AG10803 (cell line): ENCODE results near the gene EGFLAM.

Experiments used
- DNase-seq: peaks from one replicate; pipeline ENCODE4 v3.0.0; 2010; ENCODE audit warnings: low read depth
- H3K4me3 ChIP-seq: 2 replicates; pipeline ENCODE4 v1.5.1; 2011; ENCODE audit warnings: mild to moderate bottlenecking, low read length, control low read depth
- TF ChIP-seq, protein P1 (sequence below): conservative IDR thresholded peaks from 2 replicates; pipeline ENCODE4 v1.5.1; 2011; ENCODE audit warnings: mild to moderate bottlenecking, low read length, control low read depth, inconsistent platforms

Gene EGFLAM

DNA sequence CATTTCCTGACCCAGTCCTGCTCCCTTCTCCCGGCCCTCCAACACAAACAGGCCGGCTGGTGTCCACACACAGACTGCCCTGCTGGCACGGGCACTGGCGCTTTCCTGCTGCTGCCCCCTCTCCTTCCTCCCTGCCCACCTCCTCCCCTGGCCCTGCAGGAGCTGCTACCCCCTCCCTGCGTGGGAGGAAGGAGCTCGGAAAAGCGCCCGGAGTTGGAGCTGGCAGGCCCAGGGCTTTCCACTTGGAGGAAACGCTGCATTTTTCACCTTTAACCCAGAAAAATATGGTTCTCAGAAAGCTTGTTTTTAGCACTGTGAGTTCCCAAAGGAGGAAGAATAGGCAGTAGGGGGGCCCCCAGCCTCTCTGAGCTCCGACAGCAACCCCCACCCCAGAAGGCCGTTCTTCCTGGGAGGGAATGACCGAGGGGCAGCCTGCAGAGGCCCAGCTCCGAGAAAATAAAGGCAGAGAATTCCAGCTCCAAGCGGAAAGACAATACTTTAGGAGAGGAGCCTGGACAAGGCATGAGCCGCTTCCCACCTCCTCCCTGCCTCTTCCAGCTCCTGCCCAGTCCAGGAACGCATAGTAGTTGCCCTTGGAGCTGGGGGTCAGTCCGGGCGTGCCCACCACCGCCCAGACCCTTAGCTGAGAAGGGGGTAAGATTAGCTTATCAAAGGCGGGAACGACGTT lies 209.1 kb downstream of the EGFLAM start:
- no peak overlapping the region for H3K4me3 ChIP-seq
- peak; percentile 55 for DNase-seq
- TF ChIP-seq, protein P1, sequence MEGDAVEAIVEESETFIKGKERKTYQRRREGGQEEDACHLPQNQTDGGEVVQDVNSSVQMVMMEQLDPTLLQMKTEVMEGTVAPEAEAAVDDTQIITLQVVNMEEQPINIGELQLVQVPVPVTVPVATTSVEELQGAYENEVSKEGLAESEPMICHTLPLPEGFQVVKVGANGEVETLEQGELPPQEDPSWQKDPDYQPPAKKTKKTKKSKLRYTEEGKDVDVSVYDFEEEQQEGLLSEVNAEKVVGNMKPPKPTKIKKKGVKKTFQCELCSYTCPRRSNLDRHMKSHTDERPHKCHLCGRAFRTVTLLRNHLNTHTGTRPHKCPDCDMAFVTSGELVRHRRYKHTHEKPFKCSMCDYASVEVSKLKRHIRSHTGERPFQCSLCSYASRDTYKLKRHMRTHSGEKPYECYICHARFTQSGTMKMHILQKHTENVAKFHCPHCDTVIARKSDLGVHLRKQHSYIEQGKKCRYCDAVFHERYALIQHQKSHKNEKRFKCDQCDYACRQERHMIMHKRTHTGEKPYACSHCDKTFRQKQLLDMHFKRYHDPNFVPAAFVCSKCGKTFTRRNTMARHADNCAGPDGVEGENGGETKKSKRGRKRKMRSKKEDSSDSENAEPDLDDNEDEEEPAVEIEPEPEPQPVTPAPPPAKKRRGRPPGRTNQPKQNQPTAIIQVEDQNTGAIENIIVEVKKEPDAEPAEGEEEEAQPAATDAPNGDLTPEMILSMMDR: no peak

DNA sequence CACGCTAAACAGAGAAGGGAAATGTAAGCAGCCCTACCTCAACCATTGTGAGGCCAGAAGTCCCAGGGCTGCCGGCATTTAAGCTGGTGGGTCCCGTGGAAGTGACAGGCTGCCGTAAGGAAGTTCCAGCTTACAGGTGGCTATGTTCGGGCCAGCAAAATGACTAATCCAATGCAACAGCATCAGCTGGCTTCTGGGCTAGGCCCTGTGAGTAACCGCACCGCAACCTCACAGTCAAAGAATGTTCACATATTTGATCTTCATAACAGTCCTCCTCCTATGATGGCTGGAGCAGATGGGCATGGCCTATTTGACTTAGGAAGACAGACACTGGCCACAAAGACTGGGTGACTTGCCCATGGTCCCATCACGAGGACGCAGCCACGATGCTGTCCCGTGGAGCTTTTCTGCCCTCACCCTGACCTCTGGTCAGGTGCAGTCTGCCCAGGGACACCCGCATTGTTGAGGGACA lies 209.9 kb downstream of the EGFLAM start:
- TF ChIP-seq, protein P1: no peak
- H3K4me3 ChIP-seq: no peak overlapping the region
- DNase-seq: peak; percentile 93

DNA sequence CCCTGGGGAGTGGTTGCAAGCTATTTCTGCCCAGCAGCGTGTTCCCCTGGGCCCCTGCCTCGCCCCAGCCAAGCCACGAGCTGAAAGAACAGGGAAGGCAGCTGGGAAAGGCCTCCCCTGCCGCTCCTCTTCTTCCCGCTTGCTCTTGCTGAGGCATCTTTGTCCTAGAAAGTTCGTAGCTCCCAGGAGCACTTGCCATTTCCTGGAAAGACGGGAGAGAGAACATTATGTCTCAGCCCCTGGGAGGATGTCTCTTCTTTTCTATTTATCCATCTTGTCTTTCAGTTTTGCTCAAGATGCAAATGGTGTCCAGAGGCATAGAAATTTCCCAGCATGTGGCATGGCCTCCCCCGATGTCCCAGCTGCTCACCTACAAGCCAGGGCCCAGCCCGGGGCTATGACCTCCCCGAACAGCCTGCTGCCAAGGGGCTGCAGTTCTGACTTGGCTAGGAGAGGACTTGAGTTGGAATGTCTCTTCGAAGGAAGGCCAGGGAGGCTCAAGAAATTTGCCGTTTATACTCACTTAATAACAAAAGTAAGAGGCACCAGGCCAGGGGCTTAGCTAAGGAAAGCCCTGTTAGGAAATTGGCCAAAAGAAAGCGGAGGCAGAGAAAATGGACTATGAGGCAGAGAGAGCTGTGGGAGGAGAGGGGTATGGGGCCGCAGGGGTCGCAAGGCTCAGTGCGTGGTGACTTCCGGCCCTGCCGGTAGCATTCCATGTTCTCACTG lies 210.8 kb downstream of the EGFLAM start:
- TF ChIP-seq, protein P1: no peak
- no peak for DNase-seq
- H3K4me3 ChIP-seq: no peak overlapping the region

DNA sequence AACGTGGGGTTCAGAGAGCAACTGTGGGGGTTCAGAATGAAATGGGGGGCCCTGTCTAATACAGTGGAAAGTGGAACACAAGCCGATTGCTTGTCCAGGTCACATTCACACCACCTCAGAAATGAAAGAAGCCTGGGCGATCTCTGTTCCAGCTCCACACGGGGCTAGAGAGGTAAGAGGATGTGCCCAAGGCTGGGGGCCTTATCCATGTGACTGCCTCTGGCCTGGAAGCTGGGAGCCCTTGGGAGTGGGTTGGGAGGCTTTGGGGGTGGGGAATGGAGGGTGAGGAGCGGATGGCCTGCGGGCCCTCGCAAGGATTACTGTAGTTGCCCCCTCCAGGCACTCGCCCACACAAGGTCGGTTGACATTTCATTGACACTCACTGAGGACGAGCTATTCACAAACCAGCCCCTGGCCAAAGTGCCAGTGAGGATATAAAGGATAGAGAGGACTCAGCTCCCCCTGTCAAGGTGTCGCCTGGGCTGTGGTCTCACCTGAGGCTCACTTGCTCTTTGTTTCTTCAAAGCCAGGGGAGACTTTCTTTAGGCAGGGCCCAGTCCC lies 211.4 kb downstream of the EGFLAM start:
- TF ChIP-seq, protein P1: no peak
- H3K4me3 ChIP-seq: no peak overlapping the region

DNA sequence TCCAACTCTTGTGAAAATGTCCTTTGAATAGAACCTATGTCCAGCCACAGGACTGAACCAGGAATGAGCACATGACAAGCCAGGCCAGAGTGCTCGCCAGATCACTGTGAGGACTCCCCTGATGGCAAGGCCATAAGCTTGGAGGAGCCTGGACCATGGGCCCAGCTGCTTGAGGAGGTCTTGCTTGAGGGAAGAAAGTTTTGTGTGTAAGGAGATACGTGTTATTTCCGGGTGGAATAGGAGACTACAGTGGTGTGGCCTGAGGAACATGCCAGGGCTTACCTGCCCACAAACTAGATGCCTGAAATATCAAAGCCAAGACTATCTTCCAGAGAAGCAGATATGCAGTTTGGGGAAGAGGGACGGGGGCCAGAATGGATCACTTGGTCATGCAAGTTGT lies 213.3 kb downstream of the EGFLAM start:
- TF ChIP-seq, protein P1: no peak
- DNase-seq: no peak

More for the DNA sequence above, 211.4 kb downstream of the EGFLAM start:
- DNase-seq: no peak

DNA sequence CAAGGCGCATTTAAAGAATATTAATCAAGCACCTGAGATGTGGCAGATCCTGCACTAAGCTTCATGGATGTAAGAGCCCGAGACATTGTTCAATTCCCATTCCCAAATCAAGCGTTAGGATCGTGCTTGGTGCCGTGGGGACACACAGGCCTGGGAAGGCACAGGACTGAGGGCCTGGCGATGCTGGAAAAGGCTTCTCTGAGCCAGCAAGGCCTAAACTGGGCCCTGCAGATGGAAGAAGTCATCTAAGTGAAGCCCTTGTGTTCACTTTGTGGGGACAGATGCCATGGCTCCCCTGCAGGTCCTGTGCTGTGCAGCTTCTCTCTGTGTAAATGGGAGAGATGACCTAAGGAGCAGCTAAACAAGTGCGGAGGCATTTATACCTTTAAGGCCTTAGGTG lies 214.2 kb downstream of the EGFLAM start:
- TF ChIP-seq, protein P1: no peak
- H3K4me3 ChIP-seq: no peak overlapping the region
- DNase-seq: no peak

More for the DNA sequence above, 213.3 kb downstream of the EGFLAM start:
- H3K4me3 ChIP-seq: no peak overlapping the region

DNA sequence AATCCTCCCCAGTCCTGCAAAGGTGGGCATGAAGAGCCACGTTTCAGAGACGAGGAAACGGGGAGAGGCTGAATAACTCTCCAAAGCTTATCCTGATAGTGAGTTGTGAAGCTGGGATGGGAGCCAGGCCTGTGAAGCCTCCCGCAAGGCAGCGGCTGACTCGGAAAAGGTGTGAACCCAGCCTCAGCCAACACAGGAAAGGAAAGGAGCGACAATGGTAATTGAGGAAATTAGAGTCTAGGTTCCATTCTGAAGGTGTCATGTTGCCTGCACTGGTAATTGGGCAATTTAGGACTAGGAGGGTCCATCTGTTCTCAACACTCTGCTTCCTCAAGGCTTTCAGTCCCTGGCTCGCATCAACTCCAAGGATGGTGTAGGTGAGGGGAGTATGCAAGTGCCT lies 214.6 kb downstream of the EGFLAM start:
- DNase-seq: no peak
- TF ChIP-seq, protein P1: no peak
- no peak overlapping the region for H3K4me3 ChIP-seq
